ENCODE data around the gene FMN1.

Gene FMN1

GRCh38 chr15:33119273-33119672, 75.2 kb downstream of the FMN1 start:
- DNase-seq, result no peak

- no peak for DNase-seq
Measured at GRCh38 chr15:33116198-33116597, 78.3 kb downstream of the FMN1 start.

- DNase-seq, result no peak
Measured at GRCh38 chr15:33115191-33115861, 79.2 kb downstream of the FMN1 start.

GRCh38 chr15:33114374-33114717, 80.2 kb downstream of the FMN1 start:
- DNase-seq, result no peak

GRCh38 chr15:33113666-33114373, 80.7 kb downstream of the FMN1 start:
- DNase-seq, result no peak

- no peak for DNase-seq
Measured at GRCh38 chr15:33112541-33113105, 81.9 kb downstream of the FMN1 start.

- no peak for DNase-seq
Measured at GRCh38 chr15:33111041-33111451, 83.5 kb downstream of the FMN1 start.

- no peak for DNase-seq
Measured at GRCh38 chr15:33109345-33109744, 85.2 kb downstream of the FMN1 start.

- no peak for DNase-seq
Measured at GRCh38 chr15:33108518-33108917, 86.0 kb downstream of the FMN1 start.

- DNase-seq, result no peak
Measured at GRCh38 chr15:33107950-33108349, 86.6 kb downstream of the FMN1 start.

GRCh38 chr15:33104212-33104611, 90.3 kb downstream of the FMN1 start:
- no peak for DNase-seq

GRCh38 chr15:33101036-33101435, 93.5 kb downstream of the FMN1 start:
- DNase-seq, result no peak

GRCh38 chr15:33100314-33100713, 94.2 kb downstream of the FMN1 start:
- no peak for DNase-seq

GRCh38 chr15:33099739-33100138, 94.8 kb downstream of the FMN1 start:
- no peak for DNase-seq

GRCh38 chr15:33099213-33099612, 95.3 kb downstream of the FMN1 start:
- DNase-seq, result no peak

- no peak for DNase-seq
Measured at GRCh38 chr15:33098094-33099058, 96.1 kb downstream of the FMN1 start.

GRCh38 chr15:33096134-33096533, 98.4 kb downstream of the FMN1 start:
- DNase-seq, result no peak

- DNase-seq, result no peak
Measured at GRCh38 chr15:33095641-33096040, 98.9 kb downstream of the FMN1 start.

GRCh38 chr15:33094336-33094735, 100.2 kb downstream of the FMN1 start:
- no peak for DNase-seq

- DNase-seq, result no peak
Measured at GRCh38 chr15:33093222-33093621, 101.3 kb downstream of the FMN1 start.

- peak; percentile 25 for DNase-seq
Measured at GRCh38 chr15:33091983-33092693, 102.4 kb downstream of the FMN1 start.
